HepG2 (cell line): ENCODE results near the gene SYVN1. TPM values are rescaled to one million over a fixed set of nuclear protein-coding genes. Genes with fewer than 3 reads are reported as not detected.

Experiments
- AKAP8 ChIP-seq: sonication (generic); formaldehyde crosslinking; IDR thresholded peaks from 2 replicates; pipeline ENCODE4 v1.5.1; 2020; ENCODE audit warnings: mild to moderate bottlenecking, missing genetic modification reagents
- GPN1 ChIP-seq: sonication (generic); formaldehyde crosslinking; IDR thresholded peaks from 2 replicates; pipeline ENCODE4 v1.5.1; 2020; ENCODE audit warnings: missing genetic modification reagents, borderline replicate concordance
- HNF4A ChIP-seq: sonication (generic); formaldehyde crosslinking; IDR thresholded peaks from 2 replicates; pipeline ENCODE4 v1.4.0; 2020; ENCODE audit warnings: missing genetic modification reagents
- MIER3 ChIP-seq: IDR thresholded peaks from 2 replicates; pipeline ENCODE4 v1.6.1; 2016; ENCODE audit warnings: missing compliant biosample characterization, borderline replicate concordance
- NKX3-1 ChIP-seq: sonication (generic); formaldehyde crosslinking; IDR thresholded peaks from 2 replicates; pipeline ENCODE4 v1.5.0; 2020; ENCODE audit warnings: missing genetic modification reagents
- POGZ ChIP-seq: sonication (generic); formaldehyde crosslinking; IDR thresholded peaks from 2 replicates; pipeline ENCODE4 v1.4.0; 2020; ENCODE audit warnings: mild to moderate bottlenecking, missing genetic modification reagents
- POLR2A ChIP-seq, 2 experiments: IDR thresholded peaks; 2 replicates each; pipeline ENCODE4 v1.6.1; 2011; ENCODE audit warnings: low read depth in 2 of 2, low read length in 2 of 2, mild to moderate bottlenecking in 1 of 2, moderate library complexity in 1 of 2; ENCODE audit not compliant: insufficient read depth in 1 of 2
- SALL2 ChIP-seq: sonication (generic); formaldehyde crosslinking; IDR thresholded peaks from 2 replicates; pipeline ENCODE4 v1.8.1; 2023; ENCODE audit warnings: mild to moderate bottlenecking, missing genetic modification reagents, inconsistent platforms
- SMAD9 ChIP-seq: sonication (generic); formaldehyde crosslinking; IDR thresholded peaks from 2 replicates; pipeline ENCODE4 v1.5.1; 2020; ENCODE audit warnings: mild to moderate bottlenecking, missing genetic modification reagents
- YEATS2 ChIP-seq: sonication (generic); formaldehyde crosslinking; IDR thresholded peaks from 2 replicates; pipeline ENCODE4 v1.4.0; 2020; ENCODE audit warnings: missing genetic modification reagents, borderline replicate concordance
- ZNF225 ChIP-seq: sonication (generic); formaldehyde crosslinking; IDR thresholded peaks from 2 replicates; pipeline ENCODE4 v1.4.0; 2020; ENCODE audit warnings: mild to moderate bottlenecking, missing genetic modification reagents
- ZNF446 ChIP-seq: sonication (generic); formaldehyde crosslinking; IDR thresholded peaks from 2 replicates; pipeline ENCODE4 v1.5.0; 2020; ENCODE audit warnings: mild to moderate bottlenecking, missing genetic modification reagents
- ZNF451 ChIP-seq: sonication (generic); formaldehyde crosslinking; IDR thresholded peaks from 2 replicates; pipeline ENCODE4 v1.5.0; 2020; ENCODE audit warnings: mild to moderate bottlenecking, missing genetic modification reagents
- ZNF614 ChIP-seq: IDR thresholded peaks from 2 replicates; pipeline ENCODE4 v1.6.1; 2018; ENCODE audit warnings: missing biosample characterization, missing genetic modification reagents, inconsistent platforms, borderline replicate concordance
- ZNF619 ChIP-seq: sonication (generic); formaldehyde crosslinking; IDR thresholded peaks from 2 replicates; pipeline ENCODE4 v1.4.0; 2020; ENCODE audit warnings: mild to moderate bottlenecking, missing genetic modification reagents
- ZNF773 ChIP-seq: sonication (generic); formaldehyde crosslinking; IDR thresholded peaks from 2 replicates; pipeline ENCODE4 v1.4.0; 2020; ENCODE audit warnings: missing genetic modification reagents, borderline replicate concordance
- ZSCAN25 ChIP-seq: sonication (generic); formaldehyde crosslinking; IDR thresholded peaks from 2 replicates; pipeline ENCODE4 v1.8.0; 2022; ENCODE audit warnings: mild to moderate bottlenecking, missing genetic modification reagents
- polyA plus RNA-seq, 8 experiments: library from polyadenylated mRNA; depleted of rRNA in 3 of 8; stranded (reverse) in 7 of 8; unstranded in 1 of 8; fragments of >200 nt; fragmentation: Illumina TruSeq in 4 of 8; extraction: Trizol in 4 of 8; gene quantifications; 2 replicates each; pipeline versions ENCODE4 v1.2.1 to v1.2.3, GENCODE V29; 2011 to 2016; ENCODE audit warnings: low read depth in 4 of 8, missing spikeins in 1 of 8, mixed read lengths in 1 of 8; ENCODE audit not compliant: insufficient read depth in 1 of 8
- total RNA-seq, 5 experiments: library from RNA; depleted of rRNA; stranded (reverse); fragments of >200 nt; fragmentation: Illumina TruSeq; extraction: Trizol; gene quantifications; 2 replicates each; pipeline ENCODE4 v1.2.3, GENCODE V29; 2016; ENCODE audit warnings: low read depth in 1 of 5
- TF ChIP-seq, protein P1 (sequence below): sonication (generic); formaldehyde crosslinking; IDR thresholded peaks from 2 replicates; pipeline ENCODE4 v1.5.1; 2020; ENCODE audit warnings: missing genetic modification reagents, mild to moderate bottlenecking, borderline replicate concordance
- TF ChIP-seq, protein P2 (sequence below): sonication (generic); formaldehyde crosslinking; IDR thresholded peaks from 2 replicates; pipeline ENCODE4 v1.4.0; 2020; ENCODE audit warnings: missing genetic modification reagents
- TF ChIP-seq, protein P3 (sequence below): sonication (generic); formaldehyde crosslinking; IDR thresholded peaks from 2 replicates; pipeline ENCODE4 v1.4.0; 2020; ENCODE audit warnings: low read depth, mild to moderate bottlenecking, missing genetic modification reagents
- TF ChIP-seq, protein P4 (sequence below): sonication (generic); formaldehyde crosslinking; IDR thresholded peaks from 2 replicates; pipeline ENCODE4 v1.5.0; 2020; ENCODE audit warnings: mild to moderate bottlenecking, low read depth, missing genetic modification reagents, borderline replicate concordance
- TF ChIP-seq, protein P5 (sequence below): sonication (generic); formaldehyde crosslinking; IDR thresholded peaks from 2 replicates; pipeline ENCODE4 v1.5.0; 2020; ENCODE audit warnings: missing genetic modification reagents
- TF ChIP-seq, protein P6 (sequence below): sonication (generic); formaldehyde crosslinking; IDR thresholded peaks from 2 replicates; pipeline ENCODE4 v1.8.0; 2022; ENCODE audit warnings: mild to moderate bottlenecking, missing genetic modification reagents, borderline replicate concordance

Gene SYVN1
- total and polyA plus RNA-seq, 2 of the 13 experiments (the other 11 are each of a cell fraction or from before 2014, with no cell fraction given), result 10.3 to 22.5 TPM

DNA sequence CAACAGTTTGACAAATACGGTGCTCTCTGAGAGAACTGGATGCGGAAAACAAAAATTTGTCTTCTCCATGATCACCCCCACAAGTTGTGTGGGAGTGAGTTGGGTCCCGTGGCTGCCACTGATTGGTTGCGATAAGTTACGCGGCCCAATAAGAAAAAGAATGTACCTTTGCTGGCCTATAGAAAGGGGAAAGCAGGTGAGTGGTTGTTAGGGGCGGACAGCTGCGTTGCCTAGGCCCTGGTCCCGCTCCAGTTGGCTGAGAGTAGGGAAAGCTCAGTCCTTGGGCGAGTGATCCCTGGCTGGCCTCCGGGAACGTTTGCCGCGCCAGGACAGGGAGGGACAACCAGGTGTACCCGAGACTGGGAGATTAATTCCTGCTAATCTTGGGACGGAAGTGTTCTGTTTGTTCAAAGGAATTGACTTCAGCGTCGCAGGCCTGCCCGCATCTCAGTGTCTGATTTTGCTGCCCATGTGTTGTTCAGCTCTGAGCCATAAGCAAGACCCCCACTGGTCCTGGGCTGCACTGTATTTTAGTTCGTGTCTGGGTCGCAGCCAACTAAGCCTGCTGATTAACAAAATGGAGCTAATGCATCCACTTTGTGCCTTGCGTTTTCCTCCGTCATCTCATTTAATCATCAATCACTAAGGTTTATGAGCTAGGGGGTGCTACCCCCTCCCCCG, 773 bp upstream of the SYVN1 start (continued):
- TF ChIP-seq, protein P1, sequence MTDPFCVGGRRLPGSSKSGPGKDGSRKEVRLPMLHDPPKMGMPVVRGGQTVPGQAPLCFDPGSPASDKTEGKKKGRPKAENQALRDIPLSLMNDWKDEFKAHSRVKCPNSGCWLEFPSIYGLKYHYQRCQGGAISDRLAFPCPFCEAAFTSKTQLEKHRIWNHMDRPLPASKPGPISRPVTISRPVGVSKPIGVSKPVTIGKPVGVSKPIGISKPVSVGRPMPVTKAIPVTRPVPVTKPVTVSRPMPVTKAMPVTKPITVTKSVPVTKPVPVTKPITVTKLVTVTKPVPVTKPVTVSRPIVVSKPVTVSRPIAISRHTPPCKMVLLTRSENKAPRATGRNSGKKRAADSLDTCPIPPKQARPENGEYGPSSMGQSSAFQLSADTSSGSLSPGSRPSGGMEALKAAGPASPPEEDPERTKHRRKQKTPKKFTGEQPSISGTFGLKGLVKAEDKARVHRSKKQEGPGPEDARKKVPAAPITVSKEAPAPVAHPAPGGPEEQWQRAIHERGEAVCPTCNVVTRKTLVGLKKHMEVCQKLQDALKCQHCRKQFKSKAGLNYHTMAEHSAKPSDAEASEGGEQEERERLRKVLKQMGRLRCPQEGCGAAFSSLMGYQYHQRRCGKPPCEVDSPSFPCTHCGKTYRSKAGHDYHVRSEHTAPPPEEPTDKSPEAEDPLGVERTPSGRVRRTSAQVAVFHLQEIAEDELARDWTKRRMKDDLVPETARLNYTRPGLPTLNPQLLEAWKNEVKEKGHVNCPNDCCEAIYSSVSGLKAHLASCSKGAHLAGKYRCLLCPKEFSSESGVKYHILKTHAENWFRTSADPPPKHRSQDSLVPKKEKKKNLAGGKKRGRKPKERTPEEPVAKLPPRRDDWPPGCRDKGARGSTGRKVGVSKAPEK (CRISPR knock-in tag), result no peak
- TF ChIP-seq, protein P2, sequence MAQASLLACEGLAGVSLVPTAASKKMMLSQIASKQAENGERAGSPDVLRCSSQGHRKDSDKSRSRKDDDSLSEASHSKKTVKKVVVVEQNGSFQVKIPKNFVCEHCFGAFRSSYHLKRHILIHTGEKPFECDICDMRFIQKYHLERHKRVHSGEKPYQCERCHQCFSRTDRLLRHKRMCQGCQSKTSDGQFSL (CRISPR knock-in tag), result no peak
- TF ChIP-seq ZNF619, result no peak
- TF ChIP-seq, protein P3, sequence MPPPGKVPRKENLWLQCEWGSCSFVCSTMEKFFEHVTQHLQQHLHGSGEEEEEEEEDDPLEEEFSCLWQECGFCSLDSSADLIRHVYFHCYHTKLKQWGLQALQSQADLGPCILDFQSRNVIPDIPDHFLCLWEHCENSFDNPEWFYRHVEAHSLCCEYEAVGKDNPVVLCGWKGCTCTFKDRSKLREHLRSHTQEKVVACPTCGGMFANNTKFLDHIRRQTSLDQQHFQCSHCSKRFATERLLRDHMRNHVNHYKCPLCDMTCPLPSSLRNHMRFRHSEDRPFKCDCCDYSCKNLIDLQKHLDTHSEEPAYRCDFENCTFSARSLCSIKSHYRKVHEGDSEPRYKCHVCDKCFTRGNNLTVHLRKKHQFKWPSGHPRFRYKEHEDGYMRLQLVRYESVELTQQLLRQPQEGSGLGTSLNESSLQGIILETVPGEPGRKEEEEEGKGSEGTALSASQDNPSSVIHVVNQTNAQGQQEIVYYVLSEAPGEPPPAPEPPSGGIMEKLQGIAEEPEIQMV (CRISPR knock-in tag), result no peak
- TF ChIP-seq ZNF773 (CRISPR knock-in tag), result no peak
- TF ChIP-seq SMAD9 (CRISPR knock-in tag), result peak; percentile 63; the same call in 1 of the 2 replicates
- TF ChIP-seq ZNF451, result no peak
- TF ChIP-seq ZSCAN25, result no peak
- TF ChIP-seq GPN1 (CRISPR knock-in tag), result no peak
- TF ChIP-seq AKAP8 (CRISPR knock-in tag), result no peak; the same call in 1 of the 2 replicates
- no peak for TF ChIP-seq ZNF225 (CRISPR knock-in tag)
- TF ChIP-seq SALL2, result no peak
- peak; percentile 82 to 93; a peak in 3 of 4 replicates for TF ChIP-seq POLR2A (IDR thresholded peaks at IDR 0.05; ENCODE audit: insufficient read depth in 1 of 2, low read depth in 2 of 2, low read length in 2 of 2)
- no peak for TF ChIP-seq MIER3 (CRISPR knock-in tag)
- 0 out of 2 replicates have a peak, but pooled peaks have one; percentile 28 for TF ChIP-seq NKX3-1 (CRISPR knock-in tag)
- TF ChIP-seq, protein P4, sequence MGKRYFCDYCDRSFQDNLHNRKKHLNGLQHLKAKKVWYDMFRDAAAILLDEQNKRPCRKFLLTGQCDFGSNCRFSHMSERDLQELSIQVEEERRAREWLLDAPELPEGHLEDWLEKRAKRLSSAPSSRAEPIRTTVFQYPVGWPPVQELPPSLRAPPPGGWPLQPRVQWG (CRISPR knock-in tag), result no peak
- TF ChIP-seq, protein P5, sequence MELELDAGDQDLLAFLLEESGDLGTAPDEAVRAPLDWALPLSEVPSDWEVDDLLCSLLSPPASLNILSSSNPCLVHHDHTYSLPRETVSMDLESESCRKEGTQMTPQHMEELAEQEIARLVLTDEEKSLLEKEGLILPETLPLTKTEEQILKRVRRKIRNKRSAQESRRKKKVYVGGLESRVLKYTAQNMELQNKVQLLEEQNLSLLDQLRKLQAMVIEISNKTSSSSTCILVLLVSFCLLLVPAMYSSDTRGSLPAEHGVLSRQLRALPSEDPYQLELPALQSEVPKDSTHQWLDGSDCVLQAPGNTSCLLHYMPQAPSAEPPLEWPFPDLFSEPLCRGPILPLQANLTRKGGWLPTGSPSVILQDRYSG, result no peak
- TF ChIP-seq, protein P6, sequence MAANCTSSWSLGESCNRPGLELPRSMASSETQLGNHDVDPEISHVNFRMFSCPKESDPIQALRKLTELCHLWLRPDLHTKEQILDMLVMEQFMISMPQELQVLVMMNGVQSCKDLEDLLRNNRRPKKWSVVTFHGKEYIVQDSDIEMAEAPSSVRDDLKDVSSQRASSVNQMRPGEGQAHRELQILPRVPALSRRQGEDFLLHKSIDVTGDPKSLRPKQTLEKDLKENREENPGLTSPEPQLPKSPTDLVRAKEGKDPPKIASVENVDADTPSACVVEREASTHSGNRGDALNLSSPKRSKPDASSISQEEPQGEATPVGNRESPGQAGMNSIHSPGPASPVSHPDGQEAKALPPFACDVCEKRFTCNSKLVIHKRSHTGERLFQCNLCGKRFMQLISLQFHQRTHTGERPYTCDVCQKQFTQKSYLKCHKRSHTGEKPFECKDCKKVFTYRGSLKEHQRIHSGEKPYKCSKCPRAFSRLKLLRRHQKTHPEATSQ (CRISPR knock-in tag), result no peak; the same call in 1 of the 2 replicates
- TF ChIP-seq ZNF614 (CRISPR knock-in tag), result 0 out of 2 replicates have a peak, but pooled peaks have one; percentile 18
- TF ChIP-seq YEATS2, result no peak
- TF ChIP-seq ZNF446, result no peak
- 0 out of 2 replicates have a peak, but pooled peaks have one; percentile 6 for TF ChIP-seq HNF4A (CRISPR knock-in tag)
- no peak for TF ChIP-seq POGZ (CRISPR knock-in tag)
